IPS-18a (cell line): ENCODE measurements around the gene TNS4.

ENCODE experiments used
- H3K27ac ChIP-seq: one replicate; pipeline ENCODE4 v1.5.1; 2013; ENCODE audit warnings: low read length
- H3K27me3 ChIP-seq: one replicate; pipeline ENCODE4 v1.6.1; 2013; ENCODE audit warnings: mild to moderate bottlenecking, low read length; ENCODE audit not compliant: control insufficient read depth, insufficient read depth
- H3K36me3 ChIP-seq: one replicate; pipeline ENCODE4 v1.6.1; 2013; ENCODE audit warnings: low read depth, low read length; ENCODE audit not compliant: control insufficient read depth
- H3K4me1 ChIP-seq: one replicate; pipeline ENCODE4 v1.6.1; 2013; ENCODE audit warnings: low read depth, low read length; ENCODE audit not compliant: control insufficient read depth
- H3K4me3 ChIP-seq: one replicate; pipeline ENCODE4 v1.5.1; 2013; ENCODE audit warnings: low read length
- H3K9ac ChIP-seq: one replicate; pipeline ENCODE4 v1.6.1; 2013; ENCODE audit warnings: mild to moderate bottlenecking, low read length, moderate library complexity
- H3K9me3 ChIP-seq: one replicate; pipeline ENCODE4 v1.6.1; 2013; ENCODE audit warnings: low read depth, low read length; ENCODE audit not compliant: control insufficient read depth

Gene TNS4

GRCh38 chr17:40471846-40472732 is 29.3 kb downstream of the TNS4 start:
- H3K36me3 ChIP-seq: no peaks in the 10 kb centered on the region
- H3K9ac ChIP-seq: no peak overlapping the region
- no peaks in the 10 kb centered on the region for H3K27me3 ChIP-seq
- no peaks in the 10 kb centered on the region for H3K9me3 ChIP-seq
- no peak overlapping the region for H3K4me3 ChIP-seq
- peaks cover 11% of the 10 kb centered on the region for H3K4me1 ChIP-seq
- H3K27ac ChIP-seq: no peak overlapping the region

DNA sequence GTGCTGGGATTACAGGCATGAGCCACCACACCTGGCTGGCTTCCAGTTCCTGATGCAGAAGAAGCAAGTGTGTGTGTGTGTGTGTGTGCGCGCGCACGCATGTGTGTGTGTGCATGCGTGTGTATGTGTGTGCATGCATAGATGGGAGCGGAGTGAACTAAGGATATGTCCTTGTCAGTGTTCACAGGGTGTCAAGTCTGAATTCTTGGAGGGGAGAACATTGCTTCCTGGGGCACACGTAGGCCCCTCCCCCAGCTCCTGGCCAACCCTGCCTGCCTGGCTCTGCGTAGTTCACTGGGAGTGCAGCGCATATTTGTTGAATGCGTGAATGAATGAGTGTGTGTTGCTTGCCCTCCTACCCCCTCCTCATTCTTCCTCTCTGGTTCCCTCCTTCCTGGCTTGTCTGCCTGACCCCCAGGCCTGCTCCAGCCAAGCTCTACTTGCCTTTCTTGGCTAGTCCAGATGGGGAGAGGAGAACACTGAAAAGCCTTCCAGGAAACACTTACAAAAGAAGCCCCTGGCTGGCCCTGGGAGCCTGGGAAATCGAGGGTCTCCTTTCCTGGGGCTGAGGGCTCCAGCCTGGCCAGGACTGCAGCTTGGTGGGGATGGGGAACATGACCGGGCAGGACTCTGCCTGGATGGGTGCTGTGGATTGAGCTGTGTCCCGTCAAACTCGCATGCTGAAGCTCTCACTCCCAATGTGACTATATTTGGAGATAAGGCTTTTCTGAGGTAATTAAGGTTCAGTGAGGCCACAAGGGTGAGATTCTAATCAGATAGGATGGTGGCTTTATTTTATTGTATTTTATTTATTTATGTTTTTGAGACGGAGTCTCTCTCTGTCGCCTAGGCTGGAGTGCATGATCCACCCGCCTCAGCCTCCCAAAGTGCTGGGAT is 30.2 kb downstream of the TNS4 start:
- Histone ChIP-seq H3K27ac (no peak overlapping the region), H3K9me3 (no peaks in the 10 kb centered on the region), H3K36me3 (no peaks in the 10 kb centered on the region), H3K27me3 (no peaks in the 10 kb centered on the region), H3K4me1 (peaks cover 11% of the 10 kb centered on the region), H3K4me3 (no peak overlapping the region), H3K9ac (no peak overlapping the region)

DNA sequence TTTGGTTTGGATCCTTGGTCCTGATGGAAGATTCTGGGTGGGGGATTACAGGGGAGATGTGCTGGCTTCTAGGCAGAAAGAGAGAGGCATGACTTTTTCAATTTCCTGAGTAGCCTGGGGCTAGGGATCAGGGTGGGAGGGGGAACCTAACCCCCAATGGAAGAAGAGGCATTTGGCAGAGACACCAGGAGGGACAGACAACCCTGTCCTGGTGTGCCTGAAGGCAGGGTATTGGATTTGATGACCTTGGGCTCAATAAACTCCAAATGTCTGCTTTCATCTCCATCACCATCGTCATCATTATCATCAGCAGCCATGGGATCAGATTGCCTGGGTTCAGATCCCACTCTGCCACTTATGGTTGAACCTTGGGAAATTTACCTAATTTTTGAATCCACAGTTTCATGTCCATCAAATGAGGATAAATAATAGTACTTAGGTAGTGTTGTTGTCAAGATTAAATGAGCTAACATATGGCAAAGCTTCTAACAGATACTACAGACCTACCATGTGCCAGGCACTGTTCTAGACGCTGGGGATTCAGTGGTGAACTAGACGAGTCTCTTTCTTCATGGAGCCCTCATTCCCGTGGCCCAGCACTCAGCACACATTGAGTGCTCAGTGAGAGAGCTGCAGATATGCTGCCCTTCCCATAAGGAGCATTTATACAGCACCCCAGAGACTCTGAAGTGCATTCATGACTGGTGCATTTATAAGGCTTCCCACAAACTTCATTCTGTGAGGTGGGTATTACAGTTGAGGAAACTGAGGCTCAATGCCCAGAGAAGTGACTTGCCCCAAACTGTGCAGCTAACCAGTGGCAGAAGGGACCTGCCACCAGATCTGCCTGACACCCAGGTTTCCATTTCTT is 31.4 kb downstream of the TNS4 start:
- H3K9ac ChIP-seq: no peak overlapping the region
- no peaks in the 10 kb centered on the region for H3K36me3 ChIP-seq
- no peak overlapping the region for H3K27ac ChIP-seq
- no peaks in the 10 kb centered on the region for H3K27me3 ChIP-seq
- no peak overlapping the region for H3K4me3 ChIP-seq
- no peaks in the 10 kb centered on the region for H3K9me3 ChIP-seq
- H3K4me1 ChIP-seq: peaks cover 7% of the 10 kb centered on the region

DNA sequence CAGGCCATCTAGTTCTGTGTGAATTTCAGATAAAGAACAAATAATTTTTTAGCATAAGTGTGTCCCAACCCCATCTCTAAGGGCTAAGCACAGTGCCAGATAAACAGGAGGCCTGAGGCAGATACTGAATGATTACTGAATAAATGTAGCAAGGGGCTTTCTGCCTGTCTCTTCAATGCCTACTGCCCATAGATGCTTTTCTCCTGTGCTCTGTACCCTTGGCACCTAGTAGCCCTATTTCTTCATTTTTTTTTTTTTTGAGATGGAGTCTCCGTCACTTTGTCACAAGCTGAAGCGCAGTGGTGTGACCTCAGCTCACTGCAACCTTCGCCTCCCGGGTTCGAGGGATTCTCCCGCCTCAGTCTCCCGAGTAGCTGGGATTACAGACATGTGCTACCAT is 32.9 kb downstream of the TNS4 start:
- Histone ChIP-seq H3K36me3 (no peaks in the 10 kb centered on the region), H3K27ac (no peak overlapping the region), H3K27me3 (no peaks in the 10 kb centered on the region), H3K4me3 (no peak overlapping the region), H3K4me1 (peaks cover 7% of the 10 kb centered on the region), H3K9me3 (no peaks in the 10 kb centered on the region), H3K9ac (no peak overlapping the region)

DNA sequence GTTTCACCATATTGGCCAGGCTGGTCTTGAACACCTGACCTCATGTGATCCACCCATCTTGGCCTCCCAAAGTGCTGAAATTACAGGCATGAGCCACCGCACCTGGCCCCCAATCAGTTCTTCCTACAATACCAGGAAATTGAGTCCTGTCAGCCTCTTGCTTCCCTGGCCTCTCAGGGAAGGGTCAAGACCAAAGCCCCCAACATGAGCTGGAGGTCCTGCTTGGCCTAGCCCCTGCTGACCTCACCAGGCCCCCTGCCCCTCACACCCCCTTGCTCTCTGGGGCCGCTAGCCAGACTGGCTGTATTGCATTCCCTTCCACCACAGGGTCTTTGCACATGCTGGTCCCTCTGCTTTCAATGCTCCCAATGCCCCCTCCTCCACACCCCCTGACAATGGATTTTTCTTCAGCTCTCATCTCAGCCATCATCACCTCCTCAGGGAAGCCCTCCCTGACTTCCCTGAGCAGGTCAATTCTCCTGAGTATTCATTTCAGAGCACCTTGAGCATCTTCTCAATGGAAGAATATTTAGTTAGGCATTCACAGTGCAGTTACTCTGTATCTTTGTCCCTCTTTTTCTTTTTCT is 34.0 kb downstream of the TNS4 start:
- Histone ChIP-seq H3K4me1 (peaks cover 16% of the 10 kb centered on the region), H3K27ac (no peak overlapping the region), H3K4me3 (no peak overlapping the region), H3K9me3 (no peaks in the 10 kb centered on the region), H3K9ac (no peak overlapping the region), H3K27me3 (no peaks in the 10 kb centered on the region), H3K36me3 (no peaks in the 10 kb centered on the region)

DNA sequence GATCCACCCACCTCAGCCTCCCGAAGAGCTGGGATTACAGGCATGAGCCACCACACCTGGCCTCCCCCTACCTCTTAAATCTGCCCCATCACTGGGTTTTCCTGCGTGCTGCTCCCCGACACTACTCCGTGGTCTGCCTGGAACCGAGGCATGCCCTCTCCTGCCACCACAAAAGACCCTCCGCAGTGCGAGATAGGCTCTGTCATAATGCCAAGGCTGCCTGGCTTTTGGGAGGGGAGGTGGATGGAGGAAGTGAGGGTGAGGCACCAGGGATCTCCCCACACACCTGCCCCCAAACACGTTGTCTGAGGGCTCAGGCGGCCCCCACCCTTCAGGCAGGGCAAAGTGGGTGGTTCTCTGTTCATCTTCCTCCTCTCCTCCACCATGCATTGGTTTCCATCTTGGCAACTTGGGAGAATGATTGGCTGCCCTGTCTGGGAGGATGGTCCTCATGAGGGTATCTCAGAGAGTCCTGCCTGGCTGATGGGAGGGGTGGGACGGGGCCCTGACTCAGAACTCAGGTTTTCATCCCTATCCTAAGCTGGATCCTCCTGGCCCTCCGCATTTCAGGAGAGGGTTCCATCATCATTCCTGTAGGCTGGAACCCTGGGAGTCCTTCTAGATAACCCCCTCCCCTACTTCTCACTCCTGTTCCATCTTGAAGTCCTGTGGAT is 35.0 kb downstream of the TNS4 start:
- no peaks in the 10 kb centered on the region for H3K36me3 ChIP-seq
- H3K4me1 ChIP-seq: peaks cover 18% of the 10 kb centered on the region
- no peak overlapping the region for H3K4me3 ChIP-seq
- no peak overlapping the region for H3K27ac ChIP-seq
- no peak overlapping the region for H3K9ac ChIP-seq
- H3K27me3 ChIP-seq: no peaks in the 10 kb centered on the region
- H3K9me3 ChIP-seq: no peaks in the 10 kb centered on the region

- H3K27me3 ChIP-seq: no peaks in the 10 kb centered on the region
- no peak overlapping the region for H3K9ac ChIP-seq
- H3K36me3 ChIP-seq: no peaks in the 10 kb centered on the region
- H3K4me1 ChIP-seq: peaks cover 12% of the 10 kb centered on the region
- no peak overlapping the region for H3K4me3 ChIP-seq
- H3K27ac ChIP-seq: no peak overlapping the region
- H3K9me3 ChIP-seq: no peaks in the 10 kb centered on the region
Observed at GRCh38 chr17:40464392-40464855, 37.0 kb downstream of the TNS4 start.

DNA sequence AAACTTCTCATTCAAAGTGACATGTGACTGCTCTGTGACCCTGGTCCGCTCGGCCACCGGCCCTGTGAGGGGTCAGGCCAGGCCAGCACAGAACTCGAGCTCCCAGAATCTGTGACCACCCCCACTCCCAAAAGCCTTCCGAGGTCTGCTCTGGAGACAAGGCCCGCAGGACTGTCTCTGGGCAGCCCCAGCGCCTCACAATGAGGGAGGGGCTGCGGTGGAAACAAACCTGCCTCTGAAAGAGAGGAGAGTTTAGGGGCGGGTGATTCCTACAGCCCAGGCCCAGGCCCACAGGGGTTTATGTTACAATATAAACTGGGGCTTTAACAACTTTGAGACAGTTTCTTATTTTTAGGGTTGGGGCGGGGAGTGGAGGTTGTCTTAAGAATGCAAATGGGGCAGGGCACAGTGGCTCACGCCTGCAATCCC is 38.3 kb downstream of the TNS4 start:
- Histone ChIP-seq H3K36me3 (no peaks in the 10 kb centered on the region), H3K9me3 (no peaks in the 10 kb centered on the region), H3K9ac (no peak overlapping the region), H3K4me3 (no peak overlapping the region), H3K4me1 (peaks cover 13% of the 10 kb centered on the region), H3K27ac (no peak overlapping the region), H3K27me3 (no peaks in the 10 kb centered on the region)

- Histone ChIP-seq H3K36me3 (no peaks in the 10 kb centered on the region), H3K4me1 (peaks cover 19% of the 10 kb centered on the region), H3K27me3 (no peaks in the 10 kb centered on the region), H3K27ac (no peak overlapping the region), H3K9me3 (no peaks in the 10 kb centered on the region), H3K9ac (no peak overlapping the region), H3K4me3 (no peak overlapping the region)
Observed at GRCh38 chr17:40462343-40463121, 38.9 kb downstream of the TNS4 start.
